HCT116 (cell line): ENCODE measurements around the gene NDUFAF2. TPM values are rescaled to one million over a fixed set of nuclear protein-coding genes. Genes with fewer than 3 reads are reported as not detected.

Experiments used
- ATAC-seq: fragments of 200-7000 bp; cut with Tn5 transposase; 2 replicates; pipeline ENCODE4 v1.9.1; 2020; ENCODE audit warnings: mild to moderate bottlenecking, moderate library complexity
- BruUV-seq: library from RNA; stranded (reverse); fragments of 400-500 nt; replicated peaks from 2 replicates; lab custom pipeline; 2021; lab: Mats Ljungman, UMichigan
- CTCF ChIA-PET: fragments of 300-600 bp; sonication (Branson Sonifier 250); formaldehyde crosslinking; loops from one replicate; lab custom pipeline; 2021; ENCODE audit warnings: antibody characterized with exemption; lab: Charles Lee
- POLR2A ChIA-PET: fragments of 300-600, 350-600 bp; sonication (Branson Sonifier 250); formaldehyde crosslinking; loops from one replicate; lab custom pipeline; 2021; ENCODE audit warnings: antibody characterized with exemption; lab: Charles Lee
- RAD21 ChIA-PET, 2 experiments: fragments of 300-600 bp; sonication (Branson Sonifier 250); formaldehyde crosslinking; loops; one replicate each; lab custom pipeline; 2023; ENCODE audit warnings: low total read pairs in 2 of 2; ENCODE audit not compliant: uncharacterized antibody in 2 of 2, unreplicated experiment in 2 of 2, low non-redundant PET in 1 of 2; lab: Charles Lee
- DNase-seq: peaks from one replicate; pipeline ENCODE4 v3.0.0-alpha.2; 2010; ENCODE audit warnings: low read depth, low spot score
- H2AFZ ChIP-seq: fragments of 200-600 bp; shearing (Covaris generic), sonication (generic); 2 replicates; pipeline ENCODE4 v1.6.1; 2017; ENCODE audit warnings: low read depth, mixed run types, mixed read lengths, antibody characterized with exemption, low read length; ENCODE audit not compliant: poor library complexity, severe bottlenecking
- H3K27ac ChIP-seq: 2 replicates; pipeline ENCODE4 v1.5.1; 2012; ENCODE audit warnings: low read depth, low read length
- H3K27me3 ChIP-seq: fragments of 200-600 bp; sonication (generic); 2 replicates; pipeline ENCODE4 v1.6.1; 2016; ENCODE audit warnings: mixed run types, low read length, mixed read lengths; ENCODE audit not compliant: insufficient read depth
- H3K36me3 ChIP-seq, 2 experiments: fragments of 200-500 bp in 1 of 2; fragments of 200-600 bp in 1 of 2; sonication (Bioruptor generic) in 1 of 2; sonication (generic) in 1 of 2; 2 replicates each; pipeline versions ENCODE4 v1.5.1 to v1.6.1; 2014 to 2016; ENCODE audit warnings: low read length in 2 of 2, inconsistent platforms in 1 of 2, mixed read lengths in 1 of 2, mixed run types in 1 of 2; ENCODE audit not compliant: insufficient read depth in 2 of 2, control insufficient read depth in 1 of 2
- H3K4me1 ChIP-seq, 2 experiments: fragments of 200-600 bp in 1 of 2; sonication (generic) in 1 of 2; 2 replicates each; pipeline versions ENCODE4 v1.5.1 to v1.6.1; 2012 to 2017; ENCODE audit warnings: low read length in 2 of 2, inconsistent platforms in 1 of 2, mild to moderate bottlenecking in 1 of 2, mixed read lengths in 1 of 2, mixed run types in 1 of 2, moderate library complexity in 1 of 2; ENCODE audit not compliant: insufficient read depth in 2 of 2, control insufficient read depth in 1 of 2
- H3K4me2 ChIP-seq: fragments of 200-600 bp; sonication (generic); 2 replicates; pipeline ENCODE4 v1.6.1; 2017; ENCODE audit warnings: mixed run types, low read length, mixed read lengths
- H3K4me3 ChIP-seq, 2 experiments: fragments of 200-600 bp in 1 of 2; sonication (generic) in 1 of 2; replicated peaks in 1 of 2; 2 replicates each; pipeline ENCODE4 v1.5.1; 2011 to 2016; ENCODE audit warnings: low read length in 2 of 2, control low read depth in 1 of 2, low read depth in 1 of 2, mild to moderate bottlenecking in 1 of 2, mixed read lengths in 1 of 2, mixed run types in 1 of 2
- H3K79me2 ChIP-seq: fragments of 200-600 bp; sonication (generic); 2 replicates; pipeline ENCODE4 v1.6.1; 2017; ENCODE audit warnings: mild to moderate bottlenecking, mixed run types, low read length, moderate library complexity, mixed read lengths; ENCODE audit not compliant: insufficient read depth
- H3K9ac ChIP-seq: fragments of 200-600 bp; sonication (generic); 2 replicates; pipeline ENCODE4 v1.6.1; 2016; ENCODE audit warnings: low read length, mixed read lengths
- H3K9me2 ChIP-seq: fragments of 200-600 bp; sonication (generic), shearing (Covaris generic); 2 replicates; pipeline ENCODE4 v1.6.1; 2017; ENCODE audit warnings: mixed run types, mild to moderate bottlenecking, moderate library complexity; ENCODE audit not compliant: insufficient read depth
- H3K9me3 ChIP-seq, 2 experiments: fragments of 200-500 bp in 1 of 2; fragments of 200-600 bp in 1 of 2; sonication (Bioruptor generic) in 1 of 2; sonication (generic) in 1 of 2; 2 replicates each; pipeline ENCODE4 v1.6.1; 2014 to 2017; ENCODE audit warnings: low read length in 2 of 2, mixed read lengths in 2 of 2, inconsistent platforms in 1 of 2, low read depth in 1 of 2, mild to moderate bottlenecking in 1 of 2, mixed run types in 1 of 2, moderate library complexity in 1 of 2; ENCODE audit not compliant: control insufficient read depth in 1 of 2, insufficient read depth in 1 of 2
- H4K20me1 ChIP-seq: fragments of 200-600 bp; sonication (generic), shearing (Covaris generic); 2 replicates; pipeline ENCODE4 v1.6.1; 2017; ENCODE audit warnings: mixed run types, mild to moderate bottlenecking, moderate library complexity; ENCODE audit not compliant: insufficient read depth
- CBX3 ChIP-seq: IDR thresholded peaks from 2 replicates; pipeline ENCODE4 v1.6.1; 2012; ENCODE audit warnings: low read depth
- CEBPB ChIP-seq: IDR thresholded peaks from 2 replicates; pipeline ENCODE4 v1.6.1; 2012; ENCODE audit warnings: low read depth
- EGR1 ChIP-seq: IDR thresholded peaks from 2 replicates; pipeline ENCODE4 v1.6.1; 2012; ENCODE audit warnings: low read depth
- EZH2phosphoT487 ChIP-seq: fragments of 200-600 bp; IDR thresholded peaks from 2 replicates; pipeline ENCODE4 v1.6.1; 2018; ENCODE audit warnings: antibody characterized with exemption, borderline replicate concordance
- FOSL1 ChIP-seq: IDR thresholded peaks from 2 replicates; pipeline ENCODE4 v1.6.1; 2012; ENCODE audit warnings: low read depth
- POLR2A ChIP-seq: IDR thresholded peaks from 2 replicates; pipeline ENCODE4 v1.7.0; 2011; ENCODE audit warnings: borderline replicate concordance; ENCODE audit not compliant: insufficient read depth, insufficient read length; ENCODE audit errors: extremely low read depth
- POLR2AphosphoS5 ChIP-seq: IDR thresholded peaks from 2 replicates; pipeline ENCODE4 v1.6.1; 2011; ENCODE audit warnings: mild to moderate bottlenecking, low read depth, low read length, moderate library complexity
- RAD21 ChIP-seq: IDR thresholded peaks from 2 replicates; pipeline ENCODE4 v1.6.1; 2012; ENCODE audit warnings: low read depth, mild to moderate bottlenecking
- SIN3A ChIP-seq: IDR thresholded peaks from 2 replicates; pipeline ENCODE4 v1.6.1; 2012; ENCODE audit warnings: low read depth
- SP1 ChIP-seq: IDR thresholded peaks from 2 replicates; pipeline ENCODE4 v1.6.1; 2012; ENCODE audit warnings: low read depth
- SRF ChIP-seq: IDR thresholded peaks from 2 replicates; pipeline ENCODE4 v1.6.1; 2012; ENCODE audit warnings: low read depth
- TCF7L2 ChIP-seq: IDR thresholded peaks from 2 replicates; pipeline ENCODE4 v1.7.0; 2011; ENCODE audit warnings: borderline replicate concordance, inconsistent platforms; ENCODE audit not compliant: insufficient read depth, insufficient read length; ENCODE audit errors: extremely low read depth
- ZFX ChIP-seq: fragments of 450-650 bp; IDR thresholded peaks from 2 replicates; pipeline ENCODE4 v1.6.1; 2017
- intact Hi-C: fragments of 100-400 bp; cut with micrococcal nuclease; formaldehyde crosslinking; loops from 2 replicates; pipeline ENCODE4 v1.10.0; 2022
- total RNA-seq: library from RNA; stranded (reverse); gene quantifications from one replicate; pipeline ENCODE4 v1.2.1, GENCODE V29; 2021; ENCODE audit not compliant: unreplicated experiment
- TF ChIP-seq, protein P1 (sequence below): IDR thresholded peaks from 2 replicates; pipeline ENCODE4 v1.6.1; 2011; ENCODE audit warnings: mild to moderate bottlenecking, low read length, moderate library complexity; ENCODE audit not compliant: insufficient replicate concordance; ENCODE audit errors: extremely low read depth
- TF ChIP-seq, protein P2 (sequence below): IDR thresholded peaks from 2 replicates; pipeline ENCODE4 v1.6.1; 2012
- TF ChIP-seq, protein P3 (sequence below), 3 experiments: fragments of 200-600 bp in 1 of 3; sonication (generic) in 1 of 3; IDR thresholded peaks in 2 of 3; conservative IDR thresholded peaks in 1 of 3; 2 replicates each; pipeline ENCODE4 v1.5.1; 2012 to 2017; ENCODE audit warnings: low read depth in 2 of 3, low read length in 2 of 3, antibody characterized with exemption in 1 of 3, borderline replicate concordance in 1 of 3, control low read depth in 1 of 3, mild to moderate bottlenecking in 1 of 3, mixed read lengths in 1 of 3, mixed run types in 1 of 3, moderate library complexity in 1 of 3; ENCODE audit not compliant: insufficient read depth in 1 of 3

The NDUFAF2 gene
- total RNA-seq, 1 experiment from 2014 or later: 36.9 TPM

DNA sequence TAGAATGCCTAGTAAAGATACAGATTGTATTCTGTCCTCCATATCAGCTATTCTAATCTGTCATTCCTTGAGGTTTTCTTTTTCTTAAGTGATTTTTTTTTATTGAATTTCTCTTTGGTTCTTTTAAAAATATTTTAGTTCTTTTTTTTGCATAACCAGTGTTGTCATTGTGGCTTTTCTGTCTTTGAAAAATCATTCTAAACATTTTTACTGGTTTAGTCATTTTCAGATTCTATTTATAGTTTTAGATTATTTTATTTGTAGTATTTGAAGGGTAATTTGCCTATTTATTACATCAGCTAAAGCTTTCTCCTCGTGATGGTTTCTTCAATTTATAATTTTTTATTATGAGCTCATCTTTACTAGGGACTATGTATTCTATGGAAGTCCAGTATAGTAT lies 78.1 kb downstream of the NDUFAF2 start:
- Histone ChIP-seq H4K20me1 (no peaks in the 10 kb centered on the region; the same call in 1 of the 2 replicates), H3K79me2 (0 out of 2 replicates have a peak, but pooled peaks cover 2% of the 10 kb centered on the region), H3K9me2 (no peaks in the 10 kb centered on the region), H3K36me3 (no peaks in the 10 kb centered on the region), H2AFZ (no peak overlapping the region), H3K27me3 (no peaks in the 10 kb centered on the region), H3K4me3 (no peak overlapping the region), H3K4me2 (no peak overlapping the region), H3K27ac (no peak overlapping the region), H3K4me1 (peaks cover 2 to 4% of the 10 kb centered on the region in 2 experiments; a peak in 2 of 4 replicates), H3K9me3 (no peaks in the 10 kb centered on the region), H3K9ac (no peak overlapping the region)
- TF ChIP-seq POLR2A (no peak), POLR2AphosphoS5 (no peak), TCF7L2 (no peak), RAD21 (no peak), FOSL1 (no peak), CEBPB (no peak), CBX3 (no peak), ZFX (no peak), SRF (no peak), EZH2phosphoT487 (no peak), SIN3A (no peak), SP1 (no peak), EGR1 (no peak)
- TF ChIP-seq, protein P1, sequence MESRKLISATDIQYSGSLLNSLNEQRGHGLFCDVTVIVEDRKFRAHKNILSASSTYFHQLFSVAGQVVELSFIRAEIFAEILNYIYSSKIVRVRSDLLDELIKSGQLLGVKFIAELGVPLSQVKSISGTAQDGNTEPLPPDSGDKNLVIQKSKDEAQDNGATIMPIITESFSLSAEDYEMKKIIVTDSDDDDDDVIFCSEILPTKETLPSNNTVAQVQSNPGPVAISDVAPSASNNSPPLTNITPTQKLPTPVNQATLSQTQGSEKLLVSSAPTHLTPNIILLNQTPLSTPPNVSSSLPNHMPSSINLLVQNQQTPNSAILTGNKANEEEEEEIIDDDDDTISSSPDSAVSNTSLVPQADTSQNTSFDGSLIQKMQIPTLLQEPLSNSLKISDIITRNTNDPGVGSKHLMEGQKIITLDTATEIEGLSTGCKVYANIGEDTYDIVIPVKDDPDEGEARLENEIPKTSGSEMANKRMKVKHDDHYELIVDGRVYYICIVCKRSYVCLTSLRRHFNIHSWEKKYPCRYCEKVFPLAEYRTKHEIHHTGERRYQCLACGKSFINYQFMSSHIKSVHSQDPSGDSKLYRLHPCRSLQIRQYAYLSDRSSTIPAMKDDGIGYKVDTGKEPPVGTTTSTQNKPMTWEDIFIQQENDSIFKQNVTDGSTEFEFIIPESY: no peak
- TF ChIP-seq, protein P2, sequence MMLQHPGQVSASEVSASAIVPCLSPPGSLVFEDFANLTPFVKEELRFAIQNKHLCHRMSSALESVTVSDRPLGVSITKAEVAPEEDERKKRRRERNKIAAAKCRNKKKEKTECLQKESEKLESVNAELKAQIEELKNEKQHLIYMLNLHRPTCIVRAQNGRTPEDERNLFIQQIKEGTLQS: no peak
- TF ChIP-seq, protein P3, sequence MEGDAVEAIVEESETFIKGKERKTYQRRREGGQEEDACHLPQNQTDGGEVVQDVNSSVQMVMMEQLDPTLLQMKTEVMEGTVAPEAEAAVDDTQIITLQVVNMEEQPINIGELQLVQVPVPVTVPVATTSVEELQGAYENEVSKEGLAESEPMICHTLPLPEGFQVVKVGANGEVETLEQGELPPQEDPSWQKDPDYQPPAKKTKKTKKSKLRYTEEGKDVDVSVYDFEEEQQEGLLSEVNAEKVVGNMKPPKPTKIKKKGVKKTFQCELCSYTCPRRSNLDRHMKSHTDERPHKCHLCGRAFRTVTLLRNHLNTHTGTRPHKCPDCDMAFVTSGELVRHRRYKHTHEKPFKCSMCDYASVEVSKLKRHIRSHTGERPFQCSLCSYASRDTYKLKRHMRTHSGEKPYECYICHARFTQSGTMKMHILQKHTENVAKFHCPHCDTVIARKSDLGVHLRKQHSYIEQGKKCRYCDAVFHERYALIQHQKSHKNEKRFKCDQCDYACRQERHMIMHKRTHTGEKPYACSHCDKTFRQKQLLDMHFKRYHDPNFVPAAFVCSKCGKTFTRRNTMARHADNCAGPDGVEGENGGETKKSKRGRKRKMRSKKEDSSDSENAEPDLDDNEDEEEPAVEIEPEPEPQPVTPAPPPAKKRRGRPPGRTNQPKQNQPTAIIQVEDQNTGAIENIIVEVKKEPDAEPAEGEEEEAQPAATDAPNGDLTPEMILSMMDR (IDR thresholded peaks at IDR 0.05 in 2 of 3, conservative IDR thresholded peaks at IDR 0.05 in 1 of 3; ENCODE audit: borderline replicate concordance in 1 of 3, insufficient read depth in 1 of 3, low read depth in 2 of 3, low read length in 2 of 3): no peak
- ATAC-seq (no peak), DNase-seq (no peak)
- RAD21 ChIA-PET: no interaction called here
- BruUV-seq: no TSS peak
- intact Hi-C loops: no loop called here
- POLR2A ChIA-PET: interaction anchor here (0.9 kb wide), 1 partner anchor 29 kb away, joined by 4 read pairs; no protein-coding TSS in a partner anchor
- CTCF ChIA-PET: no interaction called here
